Liver (tissue), 9 donors: Measurements from ENCODE around the gene PHF21B. TPM values are rescaled to one million over a fixed set of nuclear protein-coding genes. Genes with fewer than 3 reads are reported as not detected.

Experiments used
- DNase-seq: peaks from one replicate; pipeline ENCODE4 v3.0.0-alpha.2; 2017; ENCODE audit warnings: low spot score
- H3K27ac ChIP-seq, 2 donors: one replicate each; pipeline ENCODE4 v1.7.0; 2013; ENCODE audit warnings: inconsistent platforms in 2 of 2, low read length in 2 of 2, control low read depth in 1 of 2, low read depth in 1 of 2, mild to moderate bottlenecking in 1 of 2
- H3K27me3 ChIP-seq, 4 donors: one replicate each; pipeline versions ENCODE4 v1.6.1 to v1.7.0; 2013; ENCODE audit warnings: low read length in 3 of 4, inconsistent platforms in 1 of 4, mild to moderate bottlenecking in 1 of 4, moderate library complexity in 1 of 4; ENCODE audit not compliant: control insufficient read depth in 4 of 4, insufficient read depth in 4 of 4
- H3K36me3 ChIP-seq, 4 donors: one replicate each; pipeline versions ENCODE4 v1.6.1 to v1.7.0; 2013; ENCODE audit warnings: low read length in 3 of 4, mild to moderate bottlenecking in 3 of 4, low read depth in 1 of 4, moderate library complexity in 1 of 4; ENCODE audit not compliant: control insufficient read depth in 4 of 4, insufficient read depth in 3 of 4
- H3K4me1 ChIP-seq, 4 donors: one replicate each; pipeline versions ENCODE4 v1.6.1 to v1.7.0; 2013; ENCODE audit warnings: low read length in 3 of 4, mild to moderate bottlenecking in 3 of 4, moderate library complexity in 1 of 4; ENCODE audit not compliant: control insufficient read depth in 4 of 4, insufficient read depth in 4 of 4
- H3K4me3 ChIP-seq, 3 donors: one replicate each; pipeline versions ENCODE4 v1.6.1 to v1.7.0; 2013; ENCODE audit warnings: low read length in 3 of 3, control low read depth in 1 of 3, low read depth in 1 of 3, mild to moderate bottlenecking in 1 of 3
- H3K9ac ChIP-seq, 2 donors: one replicate each; pipeline ENCODE4 v1.7.0; 2013; ENCODE audit warnings: low read length in 2 of 2, mild to moderate bottlenecking in 2 of 2, moderate library complexity in 2 of 2, control low read depth in 1 of 2, low read depth in 1 of 2
- H3K9me3 ChIP-seq, 4 donors: one replicate each; pipeline versions ENCODE4 v1.6.1 to v1.7.0; 2013; ENCODE audit warnings: low read length in 3 of 4; ENCODE audit not compliant: control insufficient read depth in 4 of 4
- CTCF ChIP-seq: fragments of 150-350 bp; IDR thresholded peaks from 2 replicates; pipeline ENCODE4 v1.5.1; 2017; ENCODE audit warnings: improper control_type of control experiment, low read depth, low read length; ENCODE audit not compliant: missing input control
- EGR1 ChIP-seq, 2 donors: IDR thresholded peaks; 2 replicates each; pipeline ENCODE4 v1.6.1; 2016 to 2018; ENCODE audit warnings: antibody characterized with exemption in 2 of 2, low read depth in 2 of 2
- FOXA1 ChIP-seq: IDR thresholded peaks from 2 replicates; pipeline ENCODE4 v1.6.1; 2016; ENCODE audit warnings: antibody characterized with exemption
- FOXA2 ChIP-seq: IDR thresholded peaks from 2 replicates; pipeline ENCODE4 v1.6.1; 2016; ENCODE audit warnings: antibody characterized with exemption
- GABPA ChIP-seq, 2 donors: IDR thresholded peaks in 1 of 2; conservative IDR thresholded peaks in 1 of 2; 2 replicates each; pipeline ENCODE4 v1.6.1; 2016; ENCODE audit warnings: antibody characterized with exemption in 2 of 2, mild to moderate bottlenecking in 1 of 2, moderate library complexity in 1 of 2
- HNF4A ChIP-seq, 2 donors: conservative IDR thresholded peaks; 2 replicates each; pipeline ENCODE4 v1.6.1; 2016; ENCODE audit warnings: antibody characterized with exemption in 2 of 2, mild to moderate bottlenecking in 2 of 2
- HNF4G ChIP-seq: IDR thresholded peaks from 2 replicates; pipeline ENCODE4 v1.6.1; 2016; ENCODE audit warnings: antibody characterized with exemption
- JUND ChIP-seq, 2 donors: IDR thresholded peaks; 2 replicates each; pipeline ENCODE4 v1.6.1; 2016; ENCODE audit warnings: antibody characterized with exemption in 2 of 2
- NR2F2 ChIP-seq: IDR thresholded peaks from 2 replicates; pipeline ENCODE4 v1.6.1; 2016; ENCODE audit warnings: antibody characterized with exemption
- RAD21 ChIP-seq, 2 donors: IDR thresholded peaks; 2 replicates each; pipeline ENCODE4 v1.6.1; 2016; ENCODE audit warnings: antibody characterized with exemption in 2 of 2, mild to moderate bottlenecking in 2 of 2
- RXRA ChIP-seq, 2 donors: IDR thresholded peaks; 2 replicates each; pipeline ENCODE4 v1.6.1; 2017 to 2018; ENCODE audit warnings: antibody characterized with exemption in 2 of 2, mild to moderate bottlenecking in 1 of 2
- SP1 ChIP-seq: IDR thresholded peaks from 2 replicates; pipeline ENCODE4 v1.6.1; 2018; ENCODE audit warnings: antibody characterized with exemption, mild to moderate bottlenecking
- TAF1 ChIP-seq: conservative IDR thresholded peaks from 2 replicates; pipeline ENCODE4 v1.6.1; 2016; ENCODE audit warnings: antibody characterized with exemption, mild to moderate bottlenecking
- YY1 ChIP-seq: IDR thresholded peaks from 2 replicates; pipeline ENCODE4 v1.6.1; 2016; ENCODE audit warnings: antibody characterized with exemption, mild to moderate bottlenecking
- ZBTB33 ChIP-seq: IDR thresholded peaks from 2 replicates; pipeline ENCODE4 v1.6.1; 2016; ENCODE audit warnings: antibody characterized with exemption
- polyA plus RNA-seq, 2 donors: library from polyadenylated mRNA; stranded (reverse) in 1 of 2; unstranded in 1 of 2; fragments of 200-250 nt in 1 of 2; fragments of >200 nt in 1 of 2; fragmentation: Nextera tagmentation in 1 of 2; extraction: Ambion mirVana in 1 of 2; gene quantifications; one replicate each; pipeline versions ENCODE4 v1.2.1 to v1.2.3, GENCODE V29; 2013 to 2015
- total RNA-seq, 2 donors: library from RNA; depleted of rRNA; stranded (reverse); fragments of >200 nt; gene quantifications; one replicate each; pipeline ENCODE4 v1.2.3, GENCODE V29; 2014
- TF ChIP-seq, protein P1 (sequence below): IDR thresholded peaks from 2 replicates; pipeline ENCODE4 v1.6.1; 2016; ENCODE audit warnings: antibody characterized with exemption, mild to moderate bottlenecking
- TF ChIP-seq, protein P2 (sequence below): IDR thresholded peaks from 2 replicates; pipeline ENCODE4 v1.6.1; 2016; ENCODE audit warnings: antibody characterized with exemption
- TF ChIP-seq, protein P3 (sequence below): IDR thresholded peaks from 2 replicates; pipeline ENCODE4 v1.6.1; 2016; ENCODE audit warnings: antibody characterized with exemption
- donor health status: healthy.
- donor health status: healthy.
- donor health status: healthy.
- donor health status: healthy.
- donor health status: healthy.

Gene PHF21B
- total and polyA plus RNA-seq, 4 donors: not detected

DNA sequence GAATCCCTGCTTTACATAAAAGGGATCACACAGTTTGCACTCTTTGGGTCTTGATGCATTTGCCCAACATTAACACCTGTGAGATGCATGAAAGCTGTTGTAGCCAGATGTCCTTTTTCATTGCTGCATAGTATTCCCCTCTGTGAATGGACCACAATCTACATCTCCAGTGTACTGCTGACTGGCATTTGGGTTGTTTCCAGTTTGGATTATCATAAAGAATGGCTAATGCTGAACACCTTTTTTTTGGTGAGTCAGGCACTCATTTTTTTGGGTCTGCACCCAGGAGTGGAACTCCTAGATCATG, 58.3 kb downstream of the PHF21B start:
- no peaks in the 10 kb centered on the region for H3K4me1 ChIP-seq
- no peak overlapping the region for H3K27ac ChIP-seq
- H3K9ac ChIP-seq: no peak overlapping the region
- DNase-seq: no peak
- H3K9me3 ChIP-seq: peaks cover 0 to 3% (median 2%) of the 10 kb centered on the region in 4 donors
- no peak overlapping the region for H3K4me3 ChIP-seq
- TF ChIP-seq YY1 (no peak), GABPA (IDR thresholded peaks at IDR 0.05 in 1 of 2, conservative IDR thresholded peaks at IDR 0.05 in 1 of 2) (no peak), JUND (IDR thresholded peaks at IDR 0.05) (no peak), EGR1 (IDR thresholded peaks at IDR 0.05; ENCODE audit: low read depth in 2 of 2) (no peak), RAD21 (IDR thresholded peaks at IDR 0.05) (no peak), SP1 (no peak), FOXA2 (no peak), NR2F2 (no peak), ZBTB33 (no peak), HNF4A (conservative IDR thresholded peaks at IDR 0.05) (no peak), CTCF (no peak), TAF1 (no peak), FOXA1 (no peak), HNF4G (no peak), RXRA (IDR thresholded peaks at IDR 0.05) (no peak)
- TF ChIP-seq, protein P1, sequence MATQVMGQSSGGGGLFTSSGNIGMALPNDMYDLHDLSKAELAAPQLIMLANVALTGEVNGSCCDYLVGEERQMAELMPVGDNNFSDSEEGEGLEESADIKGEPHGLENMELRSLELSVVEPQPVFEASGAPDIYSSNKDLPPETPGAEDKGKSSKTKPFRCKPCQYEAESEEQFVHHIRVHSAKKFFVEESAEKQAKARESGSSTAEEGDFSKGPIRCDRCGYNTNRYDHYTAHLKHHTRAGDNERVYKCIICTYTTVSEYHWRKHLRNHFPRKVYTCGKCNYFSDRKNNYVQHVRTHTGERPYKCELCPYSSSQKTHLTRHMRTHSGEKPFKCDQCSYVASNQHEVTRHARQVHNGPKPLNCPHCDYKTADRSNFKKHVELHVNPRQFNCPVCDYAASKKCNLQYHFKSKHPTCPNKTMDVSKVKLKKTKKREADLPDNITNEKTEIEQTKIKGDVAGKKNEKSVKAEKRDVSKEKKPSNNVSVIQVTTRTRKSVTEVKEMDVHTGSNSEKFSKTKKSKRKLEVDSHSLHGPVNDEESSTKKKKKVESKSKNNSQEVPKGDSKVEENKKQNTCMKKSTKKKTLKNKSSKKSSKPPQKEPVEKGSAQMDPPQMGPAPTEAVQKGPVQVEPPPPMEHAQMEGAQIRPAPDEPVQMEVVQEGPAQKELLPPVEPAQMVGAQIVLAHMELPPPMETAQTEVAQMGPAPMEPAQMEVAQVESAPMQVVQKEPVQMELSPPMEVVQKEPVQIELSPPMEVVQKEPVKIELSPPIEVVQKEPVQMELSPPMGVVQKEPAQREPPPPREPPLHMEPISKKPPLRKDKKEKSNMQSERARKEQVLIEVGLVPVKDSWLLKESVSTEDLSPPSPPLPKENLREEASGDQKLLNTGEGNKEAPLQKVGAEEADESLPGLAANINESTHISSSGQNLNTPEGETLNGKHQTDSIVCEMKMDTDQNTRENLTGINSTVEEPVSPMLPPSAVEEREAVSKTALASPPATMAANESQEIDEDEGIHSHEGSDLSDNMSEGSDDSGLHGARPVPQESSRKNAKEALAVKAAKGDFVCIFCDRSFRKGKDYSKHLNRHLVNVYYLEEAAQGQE: no peak
- TF ChIP-seq, protein P2, sequence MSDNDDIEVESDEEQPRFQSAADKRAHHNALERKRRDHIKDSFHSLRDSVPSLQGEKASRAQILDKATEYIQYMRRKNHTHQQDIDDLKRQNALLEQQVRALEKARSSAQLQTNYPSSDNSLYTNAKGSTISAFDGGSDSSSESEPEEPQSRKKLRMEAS: no peak
- TF ChIP-seq, protein P3, sequence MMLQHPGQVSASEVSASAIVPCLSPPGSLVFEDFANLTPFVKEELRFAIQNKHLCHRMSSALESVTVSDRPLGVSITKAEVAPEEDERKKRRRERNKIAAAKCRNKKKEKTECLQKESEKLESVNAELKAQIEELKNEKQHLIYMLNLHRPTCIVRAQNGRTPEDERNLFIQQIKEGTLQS: no peak
- peaks cover 0 to 8% (median 0%) of the 10 kb centered on the region in 4 donors for H3K27me3 ChIP-seq
- no peaks in the 10 kb centered on the region for H3K36me3 ChIP-seq
